Fibroblast of lung (primary cell): ENCODE measurements around the gene GAS2L2. TPM values are rescaled to one million over a fixed set of nuclear protein-coding genes. Genes with fewer than 3 reads are reported as not detected.

ENCODE experiments used
- DNase-seq, 2 donors: peaks; one replicate each; pipeline versions ENCODE4 v3.0.0 to v3.0.0-alpha.2; 2010; ENCODE audit warnings: low read depth in 2 of 2
- H2AFZ ChIP-seq: 2 replicates; pipeline ENCODE4 v1.5.1; 2012; ENCODE audit warnings: low read length, control low read depth, inconsistent platforms
- H3K27ac ChIP-seq: 2 replicates; pipeline ENCODE4 v1.5.1; 2011; ENCODE audit warnings: low read length, control low read depth; ENCODE audit not compliant: insufficient read depth
- H3K27me3 ChIP-seq: 2 replicates; pipeline ENCODE4 v1.5.1; 2011; ENCODE audit warnings: mild to moderate bottlenecking, low read length; ENCODE audit not compliant: control insufficient read depth, insufficient read depth
- H3K36me3 ChIP-seq: 2 replicates; pipeline ENCODE4 v1.5.1; 2011; ENCODE audit warnings: low read length; ENCODE audit not compliant: control insufficient read depth, insufficient read depth
- H3K4me1 ChIP-seq: 2 replicates; pipeline ENCODE4 v1.5.1; 2011; ENCODE audit warnings: low read length; ENCODE audit not compliant: control insufficient read depth, insufficient read depth; ENCODE audit errors: extremely low read depth
- H3K4me2 ChIP-seq: 2 replicates; pipeline ENCODE4 v1.5.1; 2011; ENCODE audit warnings: low read length, control low read depth; ENCODE audit not compliant: insufficient read depth; ENCODE audit errors: extremely low read depth
- H3K4me3 ChIP-seq, 4 experiments: fragments of 200-600 bp in 1 of 4; sonication (generic) in 1 of 4; replicated peaks in 1 of 4; 2 replicates each; pipeline ENCODE4 v1.5.1; 2011 to 2016; ENCODE audit warnings: low read length in 4 of 4, low read depth in 3 of 4, mild to moderate bottlenecking in 3 of 4, control low read depth in 2 of 4, inconsistent platforms in 1 of 4, mixed read lengths in 1 of 4; ENCODE audit not compliant: insufficient read depth in 1 of 4; ENCODE audit errors: control extremely low read depth in 1 of 4
- H3K79me2 ChIP-seq: 2 replicates; pipeline ENCODE4 v1.5.1; 2012; ENCODE audit warnings: mild to moderate bottlenecking, low read length, inconsistent platforms; ENCODE audit not compliant: control insufficient read depth, insufficient read depth
- H3K9ac ChIP-seq: 2 replicates; pipeline ENCODE4 v1.5.1; 2011; ENCODE audit warnings: mild to moderate bottlenecking, low read length, control low read depth; ENCODE audit not compliant: insufficient read depth
- H3K9me3 ChIP-seq: 2 replicates; pipeline ENCODE4 v1.5.1; 2012; ENCODE audit warnings: low read depth, low read length; ENCODE audit not compliant: control insufficient read depth, insufficient read depth
- H4K20me1 ChIP-seq: 2 replicates; pipeline ENCODE4 v1.5.1; 2011; ENCODE audit warnings: low read length; ENCODE audit not compliant: control insufficient read depth, insufficient read depth; ENCODE audit errors: extremely low read depth
- CTCF ChIP-seq, 2 donors: IDR thresholded peaks in 1 of 2; conservative IDR thresholded peaks in 1 of 2; 1 replicate in 1 of 2; 2 replicates in 1 of 2; pipeline ENCODE4 v1.5.1; 2011 to 2012; ENCODE audit warnings: low read length in 2 of 2, control low read depth in 1 of 2, inconsistent platforms in 1 of 2, low read depth in 1 of 2, mild to moderate bottlenecking in 1 of 2
- EZH2 ChIP-seq: IDR thresholded peaks from 2 replicates; pipeline ENCODE4 v1.5.1; 2012; ENCODE audit warnings: low read length, control low read depth, mild to moderate bottlenecking; ENCODE audit errors: missing control alignments
- polyA plus RNA-seq, 2 donors: library from polyadenylated mRNA; depleted of rRNA in 1 of 2; stranded (reverse) in 1 of 2; unstranded in 1 of 2; fragments of >200 nt; gene quantifications; 2 replicates each; pipeline ENCODE4 v1.2.1, GENCODE V29; 2011 to 2012; ENCODE audit warnings: missing spikeins in 1 of 2
- total RNA-seq: library from RNA; depleted of rRNA; stranded (reverse); fragments of >200 nt; gene quantifications from 2 replicates; pipeline ENCODE4 v1.2.1, GENCODE V29; 2014

The GAS2L2 gene
- total and polyA plus RNA-seq, 2 donors (not counting 1 experiment from before 2014, with no cell fraction given): not detected

- no peak overlapping the region for H3K27ac ChIP-seq
These were observed 25.7 kb upstream of the GAS2L2 start for GRCh38 chr17:35778641-35779196.

GRCh38 chr17:35775583-35775982, 22.5 kb upstream of the GAS2L2 start:
- Histone ChIP-seq H3K4me2 (no peak overlapping the region), H3K9me3 (no peaks in the 10 kb centered on the region), H3K27ac (no peak overlapping the region), H3K27me3 (peaks cover 11% of the 10 kb centered on the region), H4K20me1 (no peaks in the 10 kb centered on the region), H3K36me3 (no peaks in the 10 kb centered on the region), H2AFZ (no peak overlapping the region), H3K4me1 (peaks cover 14% of the 10 kb centered on the region), H3K4me3 (no peak overlapping the region), H3K79me2 (no peaks in the 10 kb centered on the region), H3K9ac (no peak overlapping the region)
- no peak for DNase-seq
- TF ChIP-seq CTCF (conservative IDR thresholded peaks at IDR 0.05 in 1 of 2, IDR thresholded peaks at IDR 0.05 in 1 of 2; ENCODE audit: low read depth in 1 of 2, low read length in 2 of 2) (no peak), EZH2 (no peak)

More at GRCh38 chr17:35778641-35779196, 25.7 kb upstream of the GAS2L2 start:
- Histone ChIP-seq H3K79me2 (no peaks in the 10 kb centered on the region), H3K36me3 (no peaks in the 10 kb centered on the region), H3K4me3 (no peak overlapping the region), H3K9me3 (no peaks in the 10 kb centered on the region), H3K9ac (no peak overlapping the region), H3K27me3 (peaks cover 15% of the 10 kb centered on the region), H2AFZ (no peak overlapping the region), H3K4me2 (no peak overlapping the region), H3K4me1 (peaks cover 13% of the 10 kb centered on the region), H4K20me1 (no peaks in the 10 kb centered on the region)
- peak; percentile 38 for DNase-seq
- TF ChIP-seq EZH2: no peak
- TF ChIP-seq CTCF (conservative IDR thresholded peaks at IDR 0.05 in 1 of 2, IDR thresholded peaks at IDR 0.05 in 1 of 2; ENCODE audit: low read depth in 1 of 2, low read length in 2 of 2): no peak

DNA sequence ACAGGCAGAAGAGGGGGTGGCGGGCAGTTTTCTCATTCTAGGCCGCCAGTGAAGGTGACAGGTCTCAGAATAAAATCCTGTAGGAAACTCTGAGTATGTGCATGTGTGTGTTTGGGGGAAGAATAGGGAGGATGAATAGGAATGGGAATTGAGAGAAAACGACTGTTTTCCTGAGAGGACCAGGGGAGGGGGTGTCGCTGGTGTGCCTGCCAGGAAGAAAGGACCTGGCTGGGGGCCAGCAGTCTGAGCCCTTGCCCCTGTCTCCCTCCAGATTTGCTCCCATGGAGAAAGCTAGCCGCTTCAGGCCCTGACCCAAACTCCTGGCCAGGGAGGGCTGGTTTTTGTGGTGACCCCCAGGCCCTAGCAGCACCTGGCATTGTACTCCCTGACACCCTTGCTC, 22.0 kb upstream of the GAS2L2 start:
- no peaks in the 10 kb centered on the region for H4K20me1 ChIP-seq
- H3K36me3 ChIP-seq: no peaks in the 10 kb centered on the region
- peaks cover 11% of the 10 kb centered on the region for H3K27me3 ChIP-seq
- H3K9me3 ChIP-seq: no peaks in the 10 kb centered on the region
- H3K79me2 ChIP-seq: no peaks in the 10 kb centered on the region
- TF ChIP-seq CTCF (conservative IDR thresholded peaks at IDR 0.05 in 1 of 2, IDR thresholded peaks at IDR 0.05 in 1 of 2; ENCODE audit: low read depth in 1 of 2, low read length in 2 of 2) (no peak), EZH2 (no peak)
- DNase-seq: no peak
- no peak overlapping the region for H3K4me3 ChIP-seq
- H3K27ac ChIP-seq: no peak overlapping the region
- H3K9ac ChIP-seq: no peak overlapping the region
- H3K4me1 ChIP-seq: peaks cover 14% of the 10 kb centered on the region
- H3K4me2 ChIP-seq: no peak overlapping the region
- no peak overlapping the region for H2AFZ ChIP-seq
